Measurements from ENCODE around the gene MEA1.
A peak's percentile ranks its signal among the peaks of the same experiment; 100 is the strongest.

Gene MEA1

DNA sequence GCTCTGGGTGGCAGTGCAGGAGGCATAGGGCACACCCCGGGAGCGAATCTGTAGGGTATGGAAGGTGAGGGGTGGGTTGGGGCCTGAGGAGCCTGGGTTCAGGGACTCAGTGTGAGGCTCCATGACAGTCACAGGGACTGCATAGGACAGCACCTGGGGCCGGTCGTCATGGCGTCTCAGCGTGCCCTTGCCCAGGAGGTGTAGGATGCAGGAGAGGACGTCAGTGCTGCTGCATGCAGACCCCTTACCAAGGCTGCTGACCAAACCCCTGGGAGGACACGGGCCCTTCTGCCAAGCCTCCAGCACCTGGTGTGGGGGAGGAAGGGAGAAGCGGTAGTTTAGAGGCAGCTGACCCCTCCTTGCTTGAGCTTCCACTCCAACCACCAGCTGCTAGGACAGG lies 24.0 kb upstream of the MEA1 start:
- no peak for DNase-seq

DNA sequence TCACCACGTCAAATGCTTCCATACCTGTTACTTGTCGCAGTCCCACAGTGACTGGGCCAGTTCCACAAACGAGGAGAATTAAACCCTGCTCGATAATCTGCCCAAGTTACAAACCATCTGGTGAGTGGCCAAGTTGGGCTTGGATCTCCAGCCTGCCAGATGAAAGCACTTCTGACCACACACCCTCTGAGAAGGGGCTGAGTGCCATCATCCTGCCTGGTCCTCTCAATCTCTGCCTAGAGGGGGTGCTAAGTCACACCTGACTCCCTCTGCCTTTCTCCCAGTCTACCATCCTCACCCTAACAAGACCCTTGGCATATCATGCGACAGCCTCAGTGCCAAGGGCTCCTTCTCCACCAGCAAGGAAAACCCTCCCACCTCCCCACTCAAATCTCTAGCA lies 23.5 kb upstream of the MEA1 start:
- no peak for DNase-seq

DNA sequence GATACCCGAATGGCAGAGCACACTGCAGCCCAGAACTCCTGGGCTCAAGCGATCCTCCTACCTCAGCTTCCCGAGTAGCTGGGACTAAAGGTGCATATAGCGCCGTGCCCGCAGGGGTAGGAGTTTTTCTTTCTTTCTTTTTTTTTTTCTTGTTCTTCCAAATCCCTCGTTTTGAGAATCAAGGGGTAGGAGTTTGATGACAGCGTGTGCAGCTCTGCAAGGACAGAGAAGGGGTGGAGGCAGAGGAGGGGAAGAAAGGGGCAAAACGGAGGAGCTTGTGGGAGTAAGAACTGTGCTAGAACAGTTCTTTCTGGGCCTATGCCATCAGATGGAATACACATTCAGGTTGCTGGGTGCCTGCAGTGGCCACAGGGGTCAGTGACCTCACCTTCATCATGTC lies 23.0 kb upstream of the MEA1 start:
- DNase-seq: no peak

DNA sequence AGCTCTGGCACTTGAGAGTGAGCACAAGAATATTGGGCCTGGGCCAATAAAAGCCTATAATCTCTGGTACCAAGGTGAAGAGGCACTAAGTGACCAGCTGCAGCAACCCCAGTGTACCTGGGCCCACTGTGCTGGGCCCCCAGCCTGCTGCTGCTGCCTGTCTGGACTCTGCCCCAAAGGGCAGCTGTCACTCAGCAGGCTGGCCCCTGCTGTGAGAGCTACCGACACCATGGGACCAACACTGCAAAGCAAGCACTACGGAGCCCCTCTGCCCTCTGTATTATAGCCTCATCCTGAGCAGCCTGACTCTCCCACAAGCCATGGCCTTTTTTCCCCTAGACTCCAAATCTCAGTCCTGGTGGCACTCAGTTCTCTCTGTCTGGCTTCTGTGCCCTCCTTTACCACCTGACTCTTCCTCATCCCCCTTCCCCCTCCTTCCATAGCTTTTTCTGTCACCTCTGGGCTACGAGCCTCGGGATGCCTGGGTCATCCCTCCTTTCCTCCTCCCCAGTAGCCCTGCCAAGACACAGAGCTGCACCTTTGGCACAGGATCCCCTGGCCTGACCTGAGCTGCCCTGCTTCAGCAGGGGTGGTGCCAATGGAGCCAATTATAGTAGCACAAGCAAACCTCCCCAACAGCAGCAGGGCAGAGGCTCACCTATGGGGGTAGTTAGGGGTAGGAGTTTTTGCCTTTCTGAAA lies 21.9 kb upstream of the MEA1 start:
- no peak for DNase-seq

DNA sequence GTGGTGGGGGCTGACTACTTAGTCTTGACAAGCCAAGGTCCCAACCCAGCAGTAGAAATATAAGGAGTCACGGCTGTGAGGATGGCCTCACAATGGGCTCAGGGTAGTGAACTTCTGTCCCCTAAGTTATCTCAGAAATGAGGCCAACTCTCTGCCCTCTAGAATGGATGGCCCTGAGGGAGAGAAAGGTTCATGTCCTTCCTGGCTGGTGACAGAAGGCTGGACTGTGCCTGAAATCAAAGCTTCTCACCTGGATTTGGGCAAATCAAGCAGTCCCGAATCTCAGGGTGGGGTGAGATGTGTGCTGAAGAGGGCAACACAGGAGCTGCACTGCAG lies 20.4 kb upstream of the MEA1 start:
- no peak for DNase-seq

DNA sequence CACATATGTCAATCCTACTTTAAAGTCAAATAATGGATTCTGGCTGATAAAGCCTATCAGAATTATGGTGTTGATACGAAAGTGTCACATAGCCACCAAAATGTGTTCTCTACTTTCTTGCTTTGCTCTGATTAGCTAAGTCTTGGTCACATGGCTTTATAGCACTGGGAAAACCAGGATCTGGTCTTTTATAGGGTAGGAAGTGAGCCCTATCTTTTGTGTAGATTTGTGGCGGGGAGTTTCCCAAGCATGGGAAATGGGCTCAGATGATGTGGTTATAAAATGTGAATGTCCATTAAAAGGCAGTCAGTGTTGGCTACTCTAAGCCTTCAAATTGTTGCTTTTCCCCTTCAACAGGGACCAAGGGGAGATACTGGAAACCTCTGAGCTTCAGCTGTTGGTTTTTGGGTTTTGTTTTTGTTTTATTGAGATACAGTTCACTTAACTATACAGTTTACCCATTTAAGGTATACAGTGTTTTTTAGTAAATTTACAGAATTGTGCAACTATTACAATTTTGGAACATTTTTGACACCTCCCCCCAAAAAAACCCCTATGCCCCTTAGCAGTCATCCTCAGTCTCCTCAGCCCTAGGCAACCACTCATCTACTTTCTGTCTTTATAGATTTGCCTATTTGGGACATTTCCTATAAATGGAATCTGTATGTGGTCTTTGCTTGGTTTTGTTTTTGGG lies 19.9 kb upstream of the MEA1 start:
- no peak for DNase-seq

DNA sequence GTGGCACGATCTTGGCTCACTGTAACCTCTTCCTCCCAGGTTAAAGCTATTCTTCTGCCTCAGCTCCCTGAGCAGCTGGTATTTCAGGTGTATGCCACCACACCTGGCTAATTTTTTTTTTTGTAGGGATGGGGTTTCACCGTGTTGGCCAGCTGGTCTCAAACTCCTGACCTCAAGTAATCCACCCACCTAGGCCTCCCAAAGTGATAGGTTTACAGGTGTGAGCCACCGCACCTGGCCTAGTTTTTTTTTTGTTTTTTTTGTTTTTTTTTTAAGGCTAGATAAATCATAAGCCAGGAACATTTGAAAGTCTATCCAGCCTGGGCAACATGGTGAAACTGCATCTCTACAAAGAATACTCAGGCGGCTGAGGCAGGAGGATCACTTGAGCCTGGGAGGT lies 18.6 kb upstream of the MEA1 start:
- DNase-seq: no peak

DNA sequence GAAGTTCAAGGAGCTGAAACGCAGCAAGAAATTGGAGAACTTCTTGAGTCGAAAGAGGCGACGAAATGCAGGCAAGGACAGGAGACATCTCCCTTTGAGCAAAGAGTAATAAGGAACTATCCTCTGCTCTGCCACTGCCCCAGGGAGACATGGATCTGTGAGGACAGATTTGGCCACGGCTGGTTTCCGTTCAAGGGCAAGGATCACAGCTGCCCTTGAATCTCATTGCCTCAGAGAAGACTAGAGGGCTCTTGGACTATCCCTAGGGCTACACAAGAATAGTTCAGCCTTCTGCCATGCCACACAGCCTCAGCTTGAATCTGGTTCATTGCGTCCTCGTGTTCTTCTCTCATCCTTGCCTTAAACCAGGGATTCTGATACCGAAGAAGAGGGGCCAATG lies 15.4 kb upstream of the MEA1 start:
- DNase-seq: no peak

DNA sequence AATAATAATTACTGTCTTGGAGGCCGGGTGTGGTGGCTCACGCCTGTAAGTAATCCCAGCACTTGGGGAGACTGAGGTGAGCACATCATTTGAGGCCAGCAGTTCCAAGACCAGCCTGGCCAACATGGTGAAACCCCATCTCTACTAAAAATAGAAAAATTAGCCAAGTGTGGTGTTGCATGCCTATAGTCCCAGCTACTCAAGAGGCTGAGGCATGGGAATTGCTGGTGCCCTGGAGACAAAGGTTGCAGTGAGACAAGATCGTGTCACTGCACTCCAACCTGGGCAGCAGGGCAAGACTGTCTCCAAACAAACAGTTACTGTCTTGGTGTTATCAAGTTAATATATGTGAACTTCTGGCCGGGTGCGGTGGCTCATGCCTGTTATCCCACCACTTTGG lies 12.6 kb upstream of the MEA1 start:
- DNase-seq: no peak

DNA sequence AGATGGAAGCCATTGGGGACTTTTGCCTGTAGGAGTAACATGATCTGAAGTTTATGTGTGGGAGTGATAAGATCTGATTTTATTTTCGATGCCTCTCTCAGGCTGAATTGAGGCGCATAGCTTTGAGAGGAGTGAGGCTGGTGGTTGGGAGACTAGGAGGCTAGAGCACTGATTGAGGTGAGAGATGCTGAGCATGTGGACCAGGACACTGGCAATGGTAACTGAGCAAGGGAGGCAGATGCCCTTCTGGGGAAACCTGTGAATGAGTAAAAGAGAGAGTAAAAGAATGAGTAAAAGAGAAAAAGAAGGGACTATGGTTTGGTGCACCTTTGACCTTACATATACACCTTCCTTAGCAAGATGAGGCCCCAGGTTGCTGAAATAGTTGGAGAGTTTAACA lies 10.7 kb upstream of the MEA1 start:
- DNase-seq: no peak

DNA sequence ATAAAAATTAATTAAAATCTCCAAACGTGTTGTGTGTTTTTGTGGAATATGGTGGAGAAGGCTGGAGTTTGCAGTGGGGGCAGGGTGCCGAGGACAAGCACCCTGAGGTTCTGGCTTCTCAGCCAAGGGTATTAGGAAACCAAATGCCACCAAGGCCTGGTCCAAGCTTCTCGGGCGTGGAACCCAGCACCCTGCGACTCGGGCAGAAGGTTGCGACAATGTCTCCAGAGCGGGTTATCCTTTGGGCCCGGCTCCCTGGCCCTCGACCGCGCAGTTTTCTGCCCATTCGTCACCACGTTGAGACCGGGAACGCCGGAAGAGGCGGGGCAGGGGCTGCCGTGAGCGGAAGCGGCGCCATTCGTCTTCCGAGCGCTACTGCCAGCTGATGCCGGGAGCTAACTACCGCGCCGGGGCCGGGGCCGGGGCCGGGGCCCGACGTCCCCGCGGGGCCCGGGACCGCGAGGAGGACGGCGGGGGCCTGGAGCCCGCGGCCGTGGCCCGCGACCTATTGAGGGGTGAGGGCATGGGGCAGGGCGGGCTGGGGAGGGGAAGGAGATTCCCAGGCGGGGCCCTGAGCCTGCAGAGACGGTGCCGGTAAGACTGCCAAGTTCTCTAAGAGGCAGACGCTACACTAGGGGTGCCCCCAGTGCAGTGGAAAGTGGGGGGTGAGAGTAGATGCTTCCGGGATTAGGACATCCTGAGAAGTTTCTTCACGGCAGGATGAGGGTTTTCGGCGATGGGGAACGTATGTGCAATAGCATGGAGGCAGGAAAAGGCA lies 7.7 kb upstream of the MEA1 start, which contains the start of gene RRP36:
RRP36 (plus strand) TSS at position 354 of the 778 bp plus-strand sequence; CDS start at position 386, 32 bp downstream.
- DNase-seq: peak; percentile 56

DNA sequence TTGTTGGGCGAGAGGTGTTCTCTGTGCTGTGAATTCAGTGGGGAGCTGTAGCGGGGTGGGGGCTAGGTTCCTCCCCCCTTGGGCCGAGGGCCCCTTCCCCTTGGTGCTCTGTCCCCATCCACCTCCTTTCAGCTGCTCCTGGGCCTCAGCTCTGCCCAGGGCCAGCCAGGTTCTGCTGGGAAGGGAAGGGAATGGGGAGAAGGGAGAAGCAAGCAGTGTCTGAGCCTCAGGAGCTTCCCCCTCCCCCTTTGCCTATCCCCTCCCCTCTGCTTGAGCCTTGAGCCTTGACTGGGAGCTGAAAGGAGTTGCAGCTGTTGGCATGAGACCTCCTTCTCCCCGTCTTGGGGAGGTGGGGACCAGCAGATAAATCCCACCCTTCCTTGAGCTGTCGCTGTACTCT lies 7.1 kb upstream of the MEA1 start:
- no peak for DNase-seq

DNA sequence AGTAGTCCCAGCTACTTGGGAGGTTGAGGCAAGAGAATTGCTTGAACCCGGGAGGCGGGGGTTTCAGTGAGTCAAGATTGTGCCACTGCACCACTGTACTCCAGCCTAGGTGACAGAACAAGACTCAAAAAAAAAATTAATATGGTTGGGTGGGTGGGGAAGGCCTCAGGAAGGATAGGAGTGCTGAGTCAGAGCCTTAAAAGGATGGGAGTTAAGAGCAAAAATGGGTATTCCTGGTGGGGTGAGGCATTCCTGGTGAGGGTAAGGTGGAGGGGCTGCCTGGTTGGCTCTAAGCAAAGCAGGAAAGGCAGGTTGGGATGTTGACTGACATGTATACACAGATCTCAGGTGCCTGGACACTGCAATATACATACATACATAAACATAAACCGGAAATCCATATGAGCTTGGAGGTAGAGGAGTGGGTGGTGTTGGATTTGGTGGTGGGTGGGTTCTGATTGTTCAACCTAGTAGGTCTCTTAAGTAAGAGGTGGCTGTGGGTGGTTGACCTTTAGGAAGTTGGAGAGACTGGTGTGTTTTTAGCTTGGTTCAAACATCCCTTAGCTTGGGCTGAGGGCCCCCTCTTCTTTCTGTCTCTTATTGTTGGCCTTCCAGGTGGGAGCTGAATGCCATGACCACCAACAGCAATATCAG lies 6.4 kb upstream of the MEA1 start:
- no peak for DNase-seq

DNA sequence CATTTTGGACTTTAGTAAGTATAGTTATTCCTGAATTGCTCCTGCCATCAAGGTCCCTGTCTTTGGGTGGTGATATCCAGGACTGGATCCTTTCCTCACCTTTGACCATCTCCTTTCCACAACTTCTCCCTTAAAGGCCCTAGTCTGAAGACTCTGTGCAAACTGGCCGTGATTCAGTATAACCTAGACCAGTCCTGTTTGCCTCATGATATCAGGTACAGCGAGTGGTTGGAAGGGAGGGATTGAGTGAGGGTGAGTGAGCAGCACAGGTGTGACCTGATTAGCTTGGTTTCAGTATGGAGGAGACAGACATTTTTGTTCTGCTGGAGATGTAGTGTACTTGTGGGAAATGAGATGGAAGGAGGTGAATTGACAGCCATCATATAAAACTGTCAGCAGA lies 5.4 kb upstream of the MEA1 start:
- DNase-seq: no peak

DNA sequence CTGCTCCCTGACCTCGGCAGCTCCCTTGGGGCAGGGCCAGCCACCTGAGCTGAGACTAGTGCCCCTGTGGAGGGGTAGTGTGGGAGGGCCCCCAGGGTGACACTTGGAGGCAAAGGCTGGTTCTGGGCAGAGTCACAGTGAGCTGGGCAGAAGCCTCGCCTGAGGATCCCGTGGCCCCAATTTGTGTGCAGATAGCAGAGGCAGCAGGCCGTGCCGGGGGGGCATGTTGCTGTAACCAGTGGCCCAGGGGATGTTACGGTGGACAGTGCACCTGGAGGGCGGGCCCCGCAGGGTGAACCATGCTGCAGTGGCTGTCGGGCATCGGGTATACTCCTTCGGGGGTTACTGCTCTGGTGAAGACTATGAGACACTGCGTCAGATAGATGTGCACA lies 3.2 kb upstream of the MEA1 start:
- DNase-seq: no peak

DNA sequence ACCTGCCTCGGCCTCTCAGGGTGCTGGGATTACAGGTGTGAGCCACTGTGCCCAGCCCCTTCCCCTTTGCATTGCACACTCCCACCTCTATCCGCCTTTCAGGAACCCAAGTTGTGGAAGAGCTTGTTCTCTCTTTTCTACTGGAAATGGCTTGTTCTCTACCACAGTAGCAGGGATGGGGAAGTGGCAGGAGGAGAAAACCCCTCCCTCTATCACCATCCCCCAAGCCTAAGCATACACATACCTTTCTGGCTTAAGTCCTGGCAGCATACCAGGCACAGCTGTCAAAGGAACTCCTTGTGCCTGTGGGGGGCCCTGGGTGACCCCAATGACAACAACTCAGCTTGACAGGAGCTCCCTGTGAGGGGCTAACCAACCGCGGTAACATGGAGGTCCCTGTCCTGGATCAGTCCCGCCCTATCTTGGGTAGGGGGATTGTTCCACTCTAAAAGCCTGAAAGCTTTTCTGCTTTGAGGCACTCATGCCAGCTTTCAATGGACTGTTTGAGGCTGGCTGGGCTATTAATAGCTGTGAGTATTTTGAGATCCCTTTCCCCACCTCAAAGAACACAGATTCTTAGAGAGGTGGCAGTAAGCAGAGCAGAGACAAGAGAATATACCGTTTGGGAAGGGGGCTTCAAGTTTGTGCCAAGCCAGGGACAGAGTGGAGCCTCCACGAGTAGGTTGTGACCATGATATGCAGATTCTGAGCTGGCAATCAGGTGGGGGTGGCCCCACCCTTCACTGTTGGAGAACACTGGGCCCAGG lies 2.6 kb upstream of the MEA1 start:
- DNase-seq: no peak

DNA sequence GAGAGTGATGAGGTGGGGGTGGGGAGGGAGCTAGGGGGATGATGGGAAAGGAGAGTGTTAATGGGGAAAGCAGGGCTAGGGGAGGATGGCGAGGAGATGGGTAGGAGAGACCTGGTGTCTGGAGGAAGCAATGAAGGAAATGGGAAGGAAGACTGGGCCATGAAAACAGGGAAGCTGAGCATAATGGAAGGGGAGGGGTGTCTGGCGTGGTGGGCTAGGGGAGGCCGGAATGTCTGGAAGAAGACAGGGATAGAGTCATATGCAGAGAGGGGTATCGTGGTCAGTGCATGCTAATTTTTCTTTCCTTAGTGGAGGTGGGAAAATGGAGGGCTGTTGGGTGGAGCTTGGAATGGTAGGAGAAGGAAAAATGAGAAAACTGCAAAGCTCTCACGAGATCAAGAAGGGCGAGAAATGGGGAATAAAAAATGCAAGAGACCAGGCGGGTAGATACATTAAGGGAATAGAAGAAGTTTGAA lies 726 bp upstream of the MEA1 start:
- DNase-seq: no peak

DNA sequence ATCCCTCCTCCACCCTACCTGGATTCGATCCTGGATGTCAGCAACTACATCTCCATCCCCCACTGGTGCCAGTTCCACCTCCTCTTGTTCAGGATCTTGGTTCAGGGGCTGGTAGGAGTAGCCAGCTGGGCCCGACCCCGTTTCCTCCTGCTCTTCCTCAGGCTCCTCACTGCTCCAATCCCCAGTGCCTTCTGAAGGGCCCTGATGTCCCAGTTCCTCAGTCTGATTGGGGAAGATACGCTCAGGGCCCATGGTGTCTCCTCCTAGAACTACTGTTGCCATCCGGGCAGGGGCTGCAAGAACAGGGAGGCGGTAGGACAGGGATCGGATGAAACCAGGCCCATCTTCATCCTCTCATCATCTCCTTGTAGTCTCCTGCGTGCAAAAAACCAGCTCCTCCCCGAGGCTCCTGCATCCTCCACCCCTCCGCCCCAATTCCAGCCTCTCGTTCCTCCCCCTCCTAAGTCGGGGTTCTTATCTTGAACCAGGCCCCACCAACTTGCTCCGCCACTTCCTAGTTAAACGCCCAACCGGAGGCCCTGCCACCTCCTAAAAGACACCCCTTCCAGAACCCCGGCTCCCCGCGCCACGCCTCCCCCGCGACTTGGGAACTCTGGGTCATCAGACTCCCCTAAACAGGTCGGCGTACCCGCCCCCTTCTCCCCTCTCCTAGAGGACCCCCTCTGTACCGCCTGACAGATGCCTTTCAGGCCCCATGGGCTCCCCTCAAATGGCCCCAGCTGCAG lies 476 bp downstream of the MEA1 start:
- no peak for DNase-seq

DNA sequence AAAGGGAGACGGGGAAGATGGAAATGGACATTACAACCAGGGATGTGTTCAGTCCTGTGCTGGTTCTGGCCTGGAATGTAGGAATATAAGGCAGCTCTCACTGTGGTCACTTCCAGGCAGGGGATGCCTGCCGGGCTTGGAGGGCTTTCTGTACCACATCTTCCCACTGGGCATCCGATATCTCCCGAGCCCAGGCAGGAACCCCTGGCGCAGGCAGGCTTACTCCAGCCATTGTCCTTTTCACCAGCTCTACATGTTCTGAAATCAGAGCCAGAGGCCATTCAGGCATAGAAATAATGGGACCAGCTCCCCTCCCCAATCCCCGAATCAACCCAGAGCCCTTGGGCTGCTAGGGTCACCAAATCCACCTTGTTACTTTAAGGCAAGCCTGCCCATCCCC lies 1.4 kb downstream of the MEA1 start:
- no peak for DNase-seq

DNA sequence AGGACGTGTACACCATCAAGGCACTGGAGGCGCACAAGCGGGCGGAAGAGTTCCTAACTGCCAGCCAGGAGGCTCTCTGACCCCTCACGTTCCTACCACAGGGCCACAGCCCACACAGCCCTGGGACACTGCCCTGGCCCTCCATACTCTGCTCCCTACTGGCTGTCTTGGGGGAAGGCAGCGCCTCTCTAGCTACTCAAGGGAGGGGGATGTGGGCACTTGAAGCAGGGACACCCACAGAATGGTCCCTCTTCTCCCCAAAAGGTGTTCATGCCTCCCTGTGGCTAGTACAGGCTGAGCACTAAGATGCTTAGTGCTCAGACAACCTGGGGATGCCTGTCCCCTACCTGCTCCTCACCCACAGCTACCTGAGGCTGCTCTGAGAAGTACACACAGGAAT lies 2.5 kb downstream of the MEA1 start:
- no peak for DNase-seq

DNA sequence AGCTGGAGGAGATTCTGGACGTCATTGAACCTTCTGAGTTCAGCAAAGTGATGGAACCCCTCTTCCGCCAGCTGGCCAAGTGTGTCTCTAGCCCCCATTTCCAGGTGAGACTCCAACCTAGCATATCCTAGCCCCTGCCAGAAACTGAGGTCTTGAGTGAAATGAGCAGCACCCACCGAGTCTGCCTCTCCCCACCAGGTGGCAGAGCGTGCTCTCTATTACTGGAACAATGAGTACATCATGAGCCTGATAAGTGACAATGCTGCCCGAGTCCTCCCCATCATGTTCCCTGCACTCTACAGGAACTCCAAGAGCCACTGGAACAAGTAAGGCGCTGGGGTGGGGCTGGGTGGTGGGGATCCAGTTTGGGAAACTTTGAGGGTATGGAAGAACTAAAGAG lies 4.6 kb downstream of the MEA1 start:
- peak; percentile 28 for DNase-seq

DNA sequence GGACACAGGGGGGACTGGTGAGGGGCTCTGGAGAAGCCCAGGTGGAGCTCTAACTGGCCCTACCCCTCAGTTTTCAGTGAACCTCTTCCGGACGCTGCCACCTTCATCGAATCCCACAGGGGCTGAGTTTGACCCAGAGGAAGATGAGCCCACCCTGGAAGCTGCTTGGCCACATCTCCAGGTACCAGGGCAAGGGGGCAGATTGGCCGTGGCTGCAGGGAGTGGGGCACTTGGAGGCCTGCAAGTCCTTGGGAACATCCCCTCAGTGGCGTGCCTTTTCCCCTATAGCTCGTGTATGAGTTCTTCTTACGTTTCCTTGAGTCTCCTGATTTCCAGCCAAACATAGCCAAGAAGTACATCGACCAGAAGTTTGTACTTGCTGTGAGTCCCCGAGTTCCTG lies 6.6 kb downstream of the MEA1 start:
- no peak for DNase-seq

Measured in CD4-positive, alpha-beta T cell treated with Interleukin-15 for 1 hour (primary cell).